ENCODE measurements around the gene PLA2G4F. TPM values are rescaled to one million over a fixed set of nuclear protein-coding genes. Genes with fewer than 3 reads are reported as not detected.

The PLA2G4F gene
- total RNA-seq, 1 donor from 2014 or later = 0.48 TPM

- intact Hi-C loops (cut with DNase I) = no loop called here
- peak; percentile 27 for DNase-seq (ENCODE audit: low spot score)
These were observed 9.9 kb upstream of the PLA2G4F start for GRCh38 chr15:42166225-42166940.

GRCh38 chr15:42165106-42165505 lies 8.7 kb upstream of the PLA2G4F start:
- no peak for DNase-seq (ENCODE audit: low spot score)
- intact Hi-C loops (cut with DNase I) = no loop called here

- DNase-seq (ENCODE audit: low spot score) = peak; percentile 36
- intact Hi-C loops (cut with DNase I) = no loop called here
These were observed 7.6 kb upstream of the PLA2G4F start for GRCh38 chr15:42163947-42164550.

- DNase-seq (ENCODE audit: low spot score) = peak; percentile 17
- intact Hi-C loops (cut with DNase I) = no loop called here
These were observed 6.9 kb upstream of the PLA2G4F start for GRCh38 chr15:42163291-42163690.

GRCh38 chr15:42160136-42160535 lies 3.7 kb upstream of the PLA2G4F start:
- intact Hi-C loops (cut with DNase I) = no loop called here
- DNase-seq (ENCODE audit: low spot score) = no peak

GRCh38 chr15:42159381-42160015 lies 3.1 kb upstream of the PLA2G4F start:
- intact Hi-C loops (cut with DNase I) = no loop called here
- peak; percentile 77 for DNase-seq (ENCODE audit: low spot score)

GRCh38 chr15:42158941-42159340 lies 2.5 kb upstream of the PLA2G4F start:
- DNase-seq (ENCODE audit: low spot score) = peak; percentile 63
- intact Hi-C loops (cut with DNase I) = no loop called here

GRCh38 chr15:42157981-42158765 lies 1.7 kb upstream of the PLA2G4F start:
- peak; percentile 59 for DNase-seq (ENCODE audit: low spot score)
- intact Hi-C loops (cut with DNase I) = no loop called here

- intact Hi-C loops (cut with DNase I) = no loop called here
These were observed 945 bp upstream of the PLA2G4F start for GRCh38 chr15:42157381-42157780.

GRCh38 chr15:42155546-42156242 lies 742 bp downstream of the PLA2G4F start:
- peak; percentile 60 for DNase-seq (ENCODE audit: low spot score)
- intact Hi-C loops (cut with DNase I) = no loop called here

More at GRCh38 chr15:42157381-42157780, 945 bp upstream of the PLA2G4F start:
- peak; percentile 12 for DNase-seq (ENCODE audit: low spot score)

GRCh38 chr15:42154956-42155355 lies 1.5 kb downstream of the PLA2G4F start:
- intact Hi-C loops (cut with DNase I) = no loop called here
- no peak for DNase-seq (ENCODE audit: low spot score)

- peak; percentile 65 for DNase-seq (ENCODE audit: low spot score)
These were observed 2.1 kb downstream of the PLA2G4F start for GRCh38 chr15:42154212-42154941.

GRCh38 chr15:42153874-42154211 lies 2.6 kb downstream of the PLA2G4F start:
- no peak for DNase-seq (ENCODE audit: low spot score)

More at GRCh38 chr15:42154212-42154941, 2.1 kb downstream of the PLA2G4F start:
- intact Hi-C loops (cut with DNase I) = no loop called here

GRCh38 chr15:42152921-42153698 lies 3.3 kb downstream of the PLA2G4F start:
- intact Hi-C loops (cut with DNase I) = no loop called here
- DNase-seq (ENCODE audit: low spot score) = peak; percentile 54

More at GRCh38 chr15:42153874-42154211, 2.6 kb downstream of the PLA2G4F start:
- intact Hi-C loops (cut with DNase I) = no loop called here

- DNase-seq (ENCODE audit: low spot score) = peak; percentile 71
- intact Hi-C loops (cut with DNase I) = no loop called here
These were observed 4.1 kb downstream of the PLA2G4F start for GRCh38 chr15:42152196-42152920.

- peak; percentile 49 for DNase-seq (ENCODE audit: low spot score)
- intact Hi-C loops (cut with DNase I) = no loop called here
These were observed 4.7 kb downstream of the PLA2G4F start for GRCh38 chr15:42151736-42152135.

- intact Hi-C loops (cut with DNase I) = no loop called here
- DNase-seq (ENCODE audit: low spot score) = no peak
These were observed 5.3 kb downstream of the PLA2G4F start for GRCh38 chr15:42151141-42151561.
